ENCODE results near the gene MX2. TPM values are rescaled to one million over a fixed set of nuclear protein-coding genes. Genes with fewer than 3 reads are reported as not detected.

MX2 gene
- total and polyA plus RNA-seq, 8 donors, result 1.1 to 31.9 (median 1.9) TPM

DNA sequence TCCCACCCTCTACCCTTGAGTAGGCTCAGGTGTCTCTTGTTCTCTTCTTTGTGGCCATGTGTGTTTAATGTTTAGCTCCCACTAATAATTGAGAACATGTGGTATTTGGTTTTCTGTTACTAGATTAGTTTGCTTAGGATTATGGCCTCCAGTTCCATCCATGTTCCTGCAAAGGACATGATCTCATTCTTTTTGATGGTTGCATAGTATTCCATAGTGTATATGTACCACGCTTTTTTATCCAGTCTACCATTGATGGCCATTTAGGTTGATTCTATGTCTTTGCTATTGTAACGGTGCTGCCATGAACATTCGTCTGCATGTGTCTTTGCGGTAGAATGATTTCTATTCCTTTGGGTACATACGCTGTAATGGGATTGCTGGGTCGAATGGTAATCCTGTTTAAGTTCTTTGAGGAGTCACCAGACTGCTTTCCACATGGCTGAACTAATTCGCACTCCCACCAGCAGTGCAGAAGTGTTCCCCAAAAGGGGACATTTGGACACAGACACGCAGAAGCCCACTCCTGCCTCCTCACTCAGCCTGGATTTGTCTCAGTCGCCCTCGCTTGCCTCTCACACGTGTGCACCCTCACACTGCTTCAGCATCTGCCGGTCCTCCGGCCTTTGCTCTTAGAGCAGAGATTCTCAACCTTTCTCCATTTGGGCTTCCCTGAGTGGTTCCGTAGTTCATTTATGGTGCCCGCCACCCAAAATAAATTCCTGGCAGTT lies 3.7 kb downstream of the MX2 start:
- Histone ChIP-seq H3K4me3 (no peak overlapping the region), H3K36me3 (peaks cover 0 to 12% of the 10 kb centered on the region in 2 donors), H3K27ac (peak overlapping the region in 1 of 2 donors; percentile 85), H3K4me1 (peaks cover 9 to 89% of the 10 kb centered on the region in 2 donors), H3K27me3 (peaks cover 0 to 9% of the 10 kb centered on the region in 2 donors), H3K9me3 (no peaks in the 10 kb centered on the region)
- intact Hi-C loops (cut with DNase I), result no loop called here
- TF ChIP-seq CTCF (IDR thresholded peaks at IDR 0.05), result no peak
- DNase-seq (no peak), ATAC-seq (no peak)

- no peaks in the 10 kb centered on the region for H3K9me3 ChIP-seq
- peak in 1 of 4 donors; percentile 73 for DNase-seq
Observed at GRCh38 chr21:41366522-41367151, 4.8 kb downstream of the MX2 start.

GRCh38 chr21:41367301-41367944 lies 5.6 kb downstream of the MX2 start:
- TF ChIP-seq CTCF (IDR thresholded peaks at IDR 0.05), result no peak
- H3K4me1 ChIP-seq, result peaks cover 6 to 72% of the 10 kb centered on the region in 2 donors
- intact Hi-C loops (cut with DNase I), result no loop called here
- ATAC-seq (no peak), DNase-seq (no peak)
- H3K27ac ChIP-seq, result peak overlapping the region in 1 of 2 donors; percentile 85
- H3K36me3 ChIP-seq, result peaks cover 0 to 12% of the 10 kb centered on the region in 2 donors
- H3K4me3 ChIP-seq, result no peak overlapping the region
- H3K27me3 ChIP-seq, result peaks cover 0 to 9% of the 10 kb centered on the region in 2 donors
- H3K9me3 ChIP-seq, result no peaks in the 10 kb centered on the region

More at GRCh38 chr21:41366522-41367151, 4.8 kb downstream of the MX2 start:
- TF ChIP-seq CTCF (IDR thresholded peaks at IDR 0.05), result no peak
- Histone ChIP-seq H3K27me3 (peaks cover 0 to 9% of the 10 kb centered on the region in 2 donors), H3K4me3 (no peak overlapping the region), H3K36me3 (peaks cover 0 to 12% of the 10 kb centered on the region in 2 donors), H3K27ac (peak overlapping the region in 1 of 2 donors; percentile 85), H3K4me1 (peaks cover 6 to 78% of the 10 kb centered on the region in 2 donors)
- intact Hi-C loops (cut with DNase I), result no loop called here
- ATAC-seq, result peak; percentile 20

DNA sequence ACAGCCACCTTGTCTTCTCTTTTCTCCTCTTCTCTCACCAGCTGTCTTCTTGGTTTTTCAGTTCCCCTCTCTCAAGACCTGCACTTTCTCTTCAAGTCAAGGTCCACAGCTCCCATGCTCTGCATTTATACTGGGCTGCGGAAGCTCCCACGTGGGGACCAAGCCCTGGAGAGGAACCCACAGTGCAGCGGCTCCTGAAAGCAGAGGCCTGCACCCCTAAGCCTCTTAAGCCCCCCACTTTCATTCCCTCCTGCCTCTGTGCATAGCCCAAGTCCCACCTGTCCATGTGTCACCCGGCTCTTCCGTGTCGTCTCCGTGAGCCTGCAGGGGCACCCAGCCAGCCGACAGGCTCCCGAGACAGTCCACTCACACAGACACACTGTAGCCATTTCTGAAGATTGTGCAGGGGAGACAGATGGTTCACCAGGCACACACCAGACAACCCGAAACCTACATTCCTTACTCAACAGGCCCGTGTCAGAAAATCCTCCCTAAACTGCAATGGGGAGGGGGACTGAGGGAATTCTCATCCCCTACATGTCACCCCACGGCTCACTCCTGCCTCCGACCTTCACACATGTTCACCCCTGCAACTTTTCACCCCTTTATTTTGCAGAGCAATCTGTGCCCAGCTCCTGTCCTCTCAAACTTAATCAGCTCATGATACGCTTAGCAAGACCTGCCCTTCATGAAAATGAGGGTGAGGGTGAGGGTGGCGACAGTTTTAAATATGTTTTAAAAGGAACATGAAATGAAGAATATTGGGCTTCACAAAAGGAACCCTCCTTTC lies 6.3 kb downstream of the MX2 start:
- H3K4me1 ChIP-seq, result peaks cover 6 to 68% of the 10 kb centered on the region in 2 donors
- H3K27me3 ChIP-seq, result peaks cover 0 to 9% of the 10 kb centered on the region in 2 donors
- ATAC-seq (no peak), DNase-seq (no peak)
- H3K9me3 ChIP-seq, result no peaks in the 10 kb centered on the region
- H3K36me3 ChIP-seq, result peaks cover 0 to 12% of the 10 kb centered on the region in 2 donors
- TF ChIP-seq CTCF (IDR thresholded peaks at IDR 0.05), result no peak
- peak overlapping the region in 1 of 2 donors; percentile 85 for H3K27ac ChIP-seq
- intact Hi-C loops (cut with DNase I), result no loop called here
- H3K4me3 ChIP-seq, result no peak overlapping the region

Measured in left lung (tissue), 10 donors.